Measurements from ENCODE around the gene SYT17.

- TF ChIP-seq CTCF (conservative IDR thresholded peaks at IDR 0.05) (no peak), ZFX (IDR thresholded peaks at IDR 0.05) (no peak)
Observed at GRCh38 chr16:19215705-19216104, 47.7 kb downstream of the SYT17 start.

Measured in C4-2B (cell line).